IMR-90 (cell line): ENCODE results near the gene GAB1. TPM values are rescaled to one million over a fixed set of nuclear protein-coding genes. Genes with fewer than 3 reads are reported as not detected.

ENCODE experiments used
- ATAC-seq: fragments of 200-7000 bp; cut with Tn5 transposase; 2 replicates; pipeline ENCODE4 v1.9.1; 2020; ENCODE audit warnings: low read depth, mild to moderate bottlenecking, moderate library complexity
- BruUV-seq: library from RNA; stranded (reverse); fragments of 400-500 nt; replicated peaks from 2 replicates; lab custom pipeline; 2021; lab: Mats Ljungman, UMichigan
- CTCF ChIA-PET: fragments of 300-600 bp; formaldehyde crosslinking; extraction: SDS; loops from one replicate; lab custom pipeline; 2021; ENCODE audit warnings: antibody characterized with exemption; lab: Yijun Ruan, JAX
- POLR2A ChIA-PET: fragments of 300-600 bp; sonication (Branson Sonifier 250); formaldehyde crosslinking; loops from one replicate; lab custom pipeline; 2022; ENCODE audit warnings: antibody characterized with exemption; ENCODE audit not compliant: unreplicated experiment; lab: Charles Lee
- DNase-seq: peaks from one replicate; pipeline ENCODE4 v3.0.0; 2013
- H2AFZ ChIP-seq: replicated peaks from 2 replicates; pipeline ENCODE3; 2013; ENCODE audit warnings: low read length, mild to moderate bottlenecking; ENCODE audit not compliant: poor library complexity
- H2AK5ac ChIP-seq: 2 replicates; pipeline ENCODE4 v1.6.1; 2013; ENCODE audit warnings: low read depth, low read length, inconsistent platforms
- H2AK9ac ChIP-seq: replicated peaks from 2 replicates; pipeline ENCODE3; 2013; ENCODE audit warnings: mild to moderate bottlenecking, low read depth, low read length, moderate library complexity; ENCODE audit not compliant: poor library complexity
- H2BK120ac ChIP-seq: 2 replicates; pipeline ENCODE4 v1.6.1; 2013; ENCODE audit warnings: low read depth, low read length, inconsistent platforms
- H2BK15ac ChIP-seq: 3 replicates; pipeline ENCODE4 v1.6.1; 2013; ENCODE audit warnings: low read depth, low read length, inconsistent platforms
- H2BK20ac ChIP-seq: 2 replicates; pipeline ENCODE4 v1.6.1; 2013; ENCODE audit warnings: low read depth, mild to moderate bottlenecking, inconsistent platforms, low read length, moderate library complexity
- H2BK5ac ChIP-seq: 2 replicates; pipeline ENCODE4 v1.6.1; 2013; ENCODE audit warnings: mild to moderate bottlenecking, low read depth, low read length, inconsistent platforms; ENCODE audit not compliant: poor library complexity, severe bottlenecking
- H3K14ac ChIP-seq: replicated peaks from 2 replicates; pipeline ENCODE4 v1.6.1; 2013; ENCODE audit warnings: low read depth, low read length, inconsistent platforms
- H3K18ac ChIP-seq: 2 replicates; pipeline ENCODE4 v1.6.1; 2013; ENCODE audit warnings: low read depth, low read length, control low read depth
- H3K23ac ChIP-seq: 2 replicates; pipeline ENCODE4 v1.6.1; 2013; ENCODE audit warnings: low read depth, low read length, inconsistent platforms
- H3K27ac ChIP-seq: 2 replicates; pipeline ENCODE4 v1.5.1; 2013; ENCODE audit warnings: mild to moderate bottlenecking, control low read depth, low read length; ENCODE audit not compliant: insufficient read depth
- H3K27me3 ChIP-seq: 2 replicates; pipeline ENCODE4 v1.6.1; 2013; ENCODE audit warnings: low read length; ENCODE audit not compliant: control insufficient read depth, insufficient read depth
- H3K36me3 ChIP-seq: 2 replicates; pipeline ENCODE4 v1.6.1; 2013; ENCODE audit warnings: low read length, mixed read lengths; ENCODE audit not compliant: control insufficient read depth, insufficient read depth
- H3K4ac ChIP-seq: 2 replicates; pipeline ENCODE4 v1.6.1; 2013; ENCODE audit warnings: low read depth, low read length, inconsistent platforms
- H3K4me1 ChIP-seq: 2 replicates; pipeline ENCODE4 v1.6.1; 2013; ENCODE audit warnings: low read length, mixed read lengths; ENCODE audit not compliant: control insufficient read depth, insufficient read depth
- H3K4me2 ChIP-seq: 2 replicates; pipeline ENCODE4 v1.6.1; 2013; ENCODE audit warnings: low read depth, mild to moderate bottlenecking, control low read depth, low read length, moderate library complexity
- H3K4me3 ChIP-seq: 2 replicates; pipeline ENCODE4 v1.5.1; 2013; ENCODE audit warnings: low read depth, mild to moderate bottlenecking, control low read depth, low read length, moderate library complexity; ENCODE audit not compliant: insufficient read depth
- H3K56ac ChIP-seq: 2 replicates; pipeline ENCODE4 v1.6.1; 2013; ENCODE audit warnings: low read length, inconsistent platforms; ENCODE audit not compliant: insufficient read depth; ENCODE audit errors: extremely low read depth
- H3K79me1 ChIP-seq, 2 experiments: 2 replicates each; pipeline ENCODE4 v1.6.1; 2013; ENCODE audit warnings: low read length in 2 of 2, inconsistent platforms in 1 of 2, low read depth in 1 of 2
- H3K9ac ChIP-seq: 2 replicates; pipeline ENCODE4 v1.6.1; 2013; ENCODE audit warnings: low read depth, low read length, control low read depth
- H3K9me1 ChIP-seq: 2 replicates; pipeline ENCODE4 v1.6.1; 2013; ENCODE audit warnings: low read length, inconsistent platforms; ENCODE audit not compliant: insufficient read depth
- H3K9me3 ChIP-seq: 2 replicates; pipeline ENCODE4 v1.6.1; 2013; ENCODE audit warnings: low read length; ENCODE audit not compliant: control insufficient read depth, insufficient read depth
- H4K20me1 ChIP-seq: 2 replicates; pipeline ENCODE4 v1.6.1; 2013; ENCODE audit warnings: low read length, inconsistent platforms; ENCODE audit not compliant: insufficient read depth
- H4K5ac ChIP-seq: 2 replicates; pipeline ENCODE4 v1.6.1; 2013; ENCODE audit warnings: mild to moderate bottlenecking, low read depth, low read length, control low read depth
- H4K8ac ChIP-seq, 2 experiments: 2 replicates each; pipeline ENCODE4 v1.6.1; 2013; ENCODE audit warnings: low read depth in 2 of 2, low read length in 2 of 2, control low read depth in 1 of 2, inconsistent platforms in 1 of 2
- H4K91ac ChIP-seq: 2 replicates; pipeline ENCODE4 v1.6.1; 2013; ENCODE audit warnings: low read depth, low read length, inconsistent platforms; ENCODE audit not compliant: insufficient read depth
- BHLHE40 ChIP-seq: fragments of 150-350 bp; IDR thresholded peaks from 2 replicates; pipeline ENCODE4 v1.6.1; 2016; ENCODE audit warnings: mild to moderate bottlenecking, low read depth, low read length
- CEBPB ChIP-seq: IDR thresholded peaks from 2 replicates; pipeline ENCODE4 v1.6.1; 2012; ENCODE audit warnings: low read depth, low read length, improper control_type of control experiment
- CHD1 ChIP-seq: IDR thresholded peaks from 2 replicates; pipeline ENCODE4 v1.6.1; 2012; ENCODE audit warnings: low read depth, low read length, improper control_type of control experiment
- FOS ChIP-seq: fragments of 150-350 bp; IDR thresholded peaks from 2 replicates; pipeline ENCODE4 v1.6.1; 2016; ENCODE audit warnings: low read depth, low read length
- MXI1 ChIP-seq: IDR thresholded peaks from 2 replicates; pipeline ENCODE4 v1.6.1; 2012; ENCODE audit warnings: low read depth, mild to moderate bottlenecking, low read length, moderate library complexity, borderline replicate concordance
- POLR2A ChIP-seq: IDR thresholded peaks from 2 replicates; pipeline ENCODE4 v1.6.1; 2012; ENCODE audit warnings: mild to moderate bottlenecking, low read depth, low read length
- RAD21 ChIP-seq: IDR thresholded peaks from 2 replicates; pipeline ENCODE4 v1.6.1; 2012; ENCODE audit warnings: low read length, improper control_type of control experiment
- RFX5 ChIP-seq: IDR thresholded peaks from 2 replicates; pipeline ENCODE4 v1.8.0; 2012; ENCODE audit warnings: low read depth, mild to moderate bottlenecking, low read length, moderate library complexity
- SMC3 ChIP-seq: fragments of 150-350 bp; IDR thresholded peaks from 2 replicates; pipeline ENCODE4 v1.6.1; 2016; ENCODE audit warnings: low read depth, mild to moderate bottlenecking, antibody characterized with exemption, low read length, moderate library complexity
- WGBS, 2 experiments: methylation state at CpG; one replicate each; pipeline versions ENCODE4 v1.1.5 to v1.1.7; 2013; ENCODE audit warnings: missing lambda C conversion rate in 2 of 2; ENCODE audit not compliant: insufficient read length in 1 of 2; ENCODE audit errors: extremely low coverage in 2 of 2; 5-methylcytosine and 5-hydroxymethylcytosine counted together
- dilution Hi-C: fragments of 300-500 bp; cut with HindIII; formaldehyde crosslinking; loops from one replicate; pipeline ENCODE4 v1.14.3; 2018; ENCODE audit warnings: low sequenced_read_pairs; ENCODE audit not compliant: unreplicated experiment
- in situ Hi-C: fragments of 300-500 bp; cut with MboI; formaldehyde crosslinking; loops from 3 replicates; pipeline ENCODE4 v1.14.3; 2019; ENCODE audit warnings: low sequenced_read_pairs, inconsistent platforms, mixed read lengths
- intact Hi-C: fragments of 100-400 bp; cut with micrococcal nuclease; formaldehyde crosslinking; loops from 2 replicates; pipeline ENCODE4 v1.10.0; 2022
- polyA plus RNA-seq, 3 experiments: library from polyadenylated mRNA; depleted of rRNA; stranded (reverse); fragments of >200 nt; gene quantifications; 2 replicates each; pipeline ENCODE4 v1.2.3, GENCODE V29; 2012; ENCODE audit warnings: low replicate concordance in 1 of 3
- total RNA-seq: library from RNA; depleted of rRNA; stranded (reverse); fragments of >200 nt; gene quantifications from 2 replicates; pipeline ENCODE4 v1.2.3, GENCODE V29; 2012
- TF ChIP-seq, protein P1 (sequence below): conservative IDR thresholded peaks from 2 replicates; pipeline ENCODE4 v1.5.1; 2012; ENCODE audit warnings: mild to moderate bottlenecking, low read depth, low read length, improper control_type of control experiment
- TF ChIP-seq, protein P2 (sequence below): fragments of 150-350 bp; IDR thresholded peaks from 2 replicates; pipeline ENCODE4 v1.6.1; 2017; ENCODE audit warnings: mild to moderate bottlenecking, antibody characterized with exemption, low read length, low read depth

Gene GAB1
- total and polyA plus RNA-seq, 2 of the 4 experiments (the other 2 are of a cell fraction): 2.8 to 12.0 TPM

DNA sequence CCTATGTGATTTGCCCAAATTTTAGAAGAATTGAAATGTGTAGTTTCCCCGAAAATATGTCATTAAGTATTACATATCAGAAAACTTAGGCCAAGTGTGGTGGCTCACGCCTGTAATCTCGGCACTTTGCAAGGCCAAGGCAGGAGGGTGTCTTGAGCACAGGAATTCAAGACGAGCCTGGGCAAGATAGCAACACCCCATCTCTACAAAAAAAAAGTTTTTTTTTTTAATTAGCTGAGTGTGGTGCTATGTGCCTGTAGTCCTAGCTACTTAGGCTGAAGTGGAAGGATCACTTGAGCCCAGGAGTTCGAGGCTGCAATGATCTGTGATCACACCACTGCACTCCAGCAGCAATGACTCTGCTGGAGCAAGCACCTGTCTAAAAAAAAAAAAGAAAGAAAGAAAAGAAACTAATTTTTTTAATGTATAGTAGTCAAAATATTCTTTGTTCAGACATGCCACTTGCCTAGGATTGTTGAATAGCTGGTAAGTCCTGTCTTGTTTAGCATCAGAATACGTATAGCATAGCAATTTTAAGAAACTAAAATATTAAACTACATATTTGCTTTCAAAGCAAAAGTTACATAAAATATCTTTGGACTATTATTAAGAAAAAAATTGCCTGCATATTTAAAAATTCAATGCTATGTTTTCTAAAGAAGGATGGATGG is 40.1 kb upstream of the GAB1 start:
- Histone ChIP-seq H3K23ac (no peak overlapping the region), H3K18ac (no peak overlapping the region), H2AK9ac (no peak overlapping the region), H3K14ac (no peak overlapping the region), H3K9me1 (no peaks in the 10 kb centered on the region; the same call in 1 of the 2 replicates), H2AK5ac (no peak overlapping the region), H3K79me1 (no peaks in the 10 kb centered on the region), H3K27me3 (no peaks in the 10 kb centered on the region), H3K9ac (no peak overlapping the region), H3K4me1 (peaks cover 6% of the 10 kb centered on the region), H2BK5ac (no peak overlapping the region), H3K36me3 (no peaks in the 10 kb centered on the region), H2AFZ (no peak overlapping the region), H2BK20ac (no peak overlapping the region), H4K5ac (no peak overlapping the region), H2BK120ac (no peak overlapping the region), H3K27ac (no peak overlapping the region), H3K56ac (no peak overlapping the region), H3K4me2 (no peak overlapping the region), H3K9me3 (no peaks in the 10 kb centered on the region), H3K4me3 (no peak overlapping the region), H4K91ac (no peak overlapping the region), H4K20me1 (no peaks in the 10 kb centered on the region), H3K4ac (no peak overlapping the region), H2BK15ac (no peak overlapping the region), H4K8ac (no peak overlapping the region)
- intact Hi-C loops (no loop called here), in situ Hi-C loops (no loop called here), dilution Hi-C loops (no loop called here)
- no CpG with 5 or more reads among the region's 6 CpGs for WGBS, 2 experiments
- no peak for TF ChIP-seq CEBPB
- TF ChIP-seq POLR2A: no peak
- TF ChIP-seq RFX5: no peak
- TF ChIP-seq, protein P1, sequence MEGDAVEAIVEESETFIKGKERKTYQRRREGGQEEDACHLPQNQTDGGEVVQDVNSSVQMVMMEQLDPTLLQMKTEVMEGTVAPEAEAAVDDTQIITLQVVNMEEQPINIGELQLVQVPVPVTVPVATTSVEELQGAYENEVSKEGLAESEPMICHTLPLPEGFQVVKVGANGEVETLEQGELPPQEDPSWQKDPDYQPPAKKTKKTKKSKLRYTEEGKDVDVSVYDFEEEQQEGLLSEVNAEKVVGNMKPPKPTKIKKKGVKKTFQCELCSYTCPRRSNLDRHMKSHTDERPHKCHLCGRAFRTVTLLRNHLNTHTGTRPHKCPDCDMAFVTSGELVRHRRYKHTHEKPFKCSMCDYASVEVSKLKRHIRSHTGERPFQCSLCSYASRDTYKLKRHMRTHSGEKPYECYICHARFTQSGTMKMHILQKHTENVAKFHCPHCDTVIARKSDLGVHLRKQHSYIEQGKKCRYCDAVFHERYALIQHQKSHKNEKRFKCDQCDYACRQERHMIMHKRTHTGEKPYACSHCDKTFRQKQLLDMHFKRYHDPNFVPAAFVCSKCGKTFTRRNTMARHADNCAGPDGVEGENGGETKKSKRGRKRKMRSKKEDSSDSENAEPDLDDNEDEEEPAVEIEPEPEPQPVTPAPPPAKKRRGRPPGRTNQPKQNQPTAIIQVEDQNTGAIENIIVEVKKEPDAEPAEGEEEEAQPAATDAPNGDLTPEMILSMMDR: no peak
- no peak for TF ChIP-seq CHD1
- no peak for TF ChIP-seq RAD21
- no peak for TF ChIP-seq FOS
- TF ChIP-seq BHLHE40: no peak
- TF ChIP-seq SMC3: no peak
- TF ChIP-seq, protein P2, sequence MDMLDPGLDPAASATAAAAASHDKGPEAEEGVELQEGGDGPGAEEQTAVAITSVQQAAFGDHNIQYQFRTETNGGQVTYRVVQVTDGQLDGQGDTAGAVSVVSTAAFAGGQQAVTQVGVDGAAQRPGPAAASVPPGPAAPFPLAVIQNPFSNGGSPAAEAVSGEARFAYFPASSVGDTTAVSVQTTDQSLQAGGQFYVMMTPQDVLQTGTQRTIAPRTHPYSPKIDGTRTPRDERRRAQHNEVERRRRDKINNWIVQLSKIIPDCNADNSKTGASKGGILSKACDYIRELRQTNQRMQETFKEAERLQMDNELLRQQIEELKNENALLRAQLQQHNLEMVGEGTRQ: no peak
- no peak for TF ChIP-seq MXI1
- ATAC-seq: no peak
- ChIA-PET CTCF (no interaction called here), POLR2A (no interaction called here)
- no peak for DNase-seq
- no TSS peak for BruUV-seq
